Peyer's patch (tissue), 4 donors: ENCODE data around the gene KLF1. TPM values are rescaled to one million over a fixed set of nuclear protein-coding genes. Genes with fewer than 3 reads are reported as not detected.
A peak's percentile ranks its signal among the peaks of the same experiment; 100 is the strongest.

Source experiments
- DNase-seq, 3 donors: peaks; one replicate each; pipeline ENCODE4 v3.0.0-alpha.2; 2017 to 2019
- H3K27ac ChIP-seq, 4 donors: fragments of 200-600 bp; sonication (generic); one replicate each; pipeline ENCODE4 v1.5.1; 2016 to 2019
- H3K27me3 ChIP-seq, 2 donors: fragments of 200-600 bp; sonication (generic); one replicate each; pipeline ENCODE4 v1.5.1; 2019
- H3K36me3 ChIP-seq, 3 donors: fragments of 200-600 bp; sonication (generic); one replicate each; pipeline ENCODE4 v1.5.1; 2016 to 2019
- H3K4me1 ChIP-seq, 4 donors: fragments of 200-600 bp; sonication (generic); one replicate each; pipeline ENCODE4 v1.5.1; 2016 to 2019
- H3K4me3 ChIP-seq, 4 donors: fragments of 200-600 bp; sonication (generic); 1 replicate in 3 of 4; 2 replicates in 1 of 4; pipeline ENCODE4 v1.5.1; 2016 to 2019; ENCODE audit warnings: mild to moderate bottlenecking in 1 of 4
- H3K9me3 ChIP-seq, 4 donors: fragments of 200-600 bp; sonication (generic); one replicate each; pipeline ENCODE4 v1.5.1; 2016 to 2019; ENCODE audit warnings: mild to moderate bottlenecking in 1 of 4
- CTCF ChIP-seq, 6 experiments: fragments of 450-650 bp in 4 of 6; fragments of 200-600 bp in 2 of 6; sonication (generic) in 1 of 6; IDR thresholded peaks; one replicate each; pipeline ENCODE4 v1.5.1; 2017 to 2019; ENCODE audit warnings: antibody characterized with exemption in 6 of 6, mild to moderate bottlenecking in 3 of 6, moderate library complexity in 1 of 6
- POLR2A ChIP-seq, 2 donors: fragments of 450-650 bp; IDR thresholded peaks; one replicate each; pipeline ENCODE4 v1.5.1; 2017; ENCODE audit warnings: antibody characterized with exemption in 2 of 2, mild to moderate bottlenecking in 2 of 2, moderate library complexity in 2 of 2
- total RNA-seq, 4 donors: library from RNA; depleted of rRNA; stranded (reverse); fragments of >200 nt; gene quantifications; one replicate each; pipeline ENCODE4 v1.1.0, GENCODE V29; 2016

Gene KLF1
- not detected for total RNA-seq

- Histone ChIP-seq H3K9me3 (peaks cover 0 to 8% (median 0%) of the 10 kb centered on the region in 4 donors), H3K36me3 (no peaks in the 10 kb centered on the region), H3K27me3 (peaks cover 0 to 10% of the 10 kb centered on the region in 2 donors), H3K27ac (peak within 1 kb of the TSS in 1 of 4 donors; percentile 66), H3K4me1 (peaks cover 0 to 24% (median 17%) of the 10 kb centered on the region in 4 donors), H3K4me3 (peak within 1 kb of the TSS in 2 of 4 donors; percentile 57 to 69)
- no peak for DNase-seq
- TF ChIP-seq POLR2A (IDR thresholded peaks at IDR 0.05), result no peak
- TF ChIP-seq CTCF (IDR thresholded peaks at IDR 0.05), result no peak
Measured at GRCh38 chr19:12886969-12887747, at the start of gene KLF1. Gene KLF1 (minus strand): TSS chr19:12887201. CDS start chr19:12887140, 61 bp downstream.

GRCh38 chr19:12936582-12936981 lies 49.6 kb upstream of the KLF1 start:
- TF ChIP-seq POLR2A (IDR thresholded peaks at IDR 0.05) (no peak), CTCF (IDR thresholded peaks at IDR 0.05) (no peak)
- DNase-seq, result no peak
- H3K27ac ChIP-seq, result no peak overlapping the region
- H3K4me1 ChIP-seq, result peaks cover 4 to 44% (median 28%) of the 10 kb centered on the region in 4 donors
- H3K27me3 ChIP-seq, result no peaks in the 10 kb centered on the region
- H3K4me3 ChIP-seq, result no peak overlapping the region
- no peaks in the 10 kb centered on the region for H3K9me3 ChIP-seq
- H3K36me3 ChIP-seq, result peaks cover 0 to 18% (median 0%) of the 10 kb centered on the region in 3 donors

- peaks cover 4 to 29% (median 19%) of the 10 kb centered on the region in 4 donors for H3K4me1 ChIP-seq
Measured at GRCh38 chr19:12935071-12935470, 48.1 kb upstream of the KLF1 start.

GRCh38 chr19:12933287-12934072 lies 46.5 kb upstream of the KLF1 start, which contains the start of gene FARSA:
Gene FARSA (minus strand): TSS chr19:12933711. CDS start chr19:12933696, 15 bp downstream.
- Histone ChIP-seq H3K27ac (peak within 1 kb of the TSS; percentile 58 to 92 (median 73)), H3K27me3 (no peaks in the 10 kb centered on the region), H3K4me1 (peaks cover 4 to 21% (median 13%) of the 10 kb centered on the region in 4 donors), H3K4me3 (peak within 1 kb of the TSS; percentile 86 to 94 (median 92)), H3K9me3 (no peaks in the 10 kb centered on the region), H3K36me3 (peaks cover 0 to 21% (median 0%) of the 10 kb centered on the region in 3 donors)
- TF ChIP-seq CTCF (IDR thresholded peaks at IDR 0.05) (no peak), POLR2A (IDR thresholded peaks at IDR 0.05) (peak; percentile 41 to 69)
- peak; percentile 92 to 97 (median 94) for DNase-seq

More at GRCh38 chr19:12935071-12935470, 48.1 kb upstream of the KLF1 start:
- no peak overlapping the region for H3K27ac ChIP-seq
- no peaks in the 10 kb centered on the region for H3K27me3 ChIP-seq
- no peaks in the 10 kb centered on the region for H3K9me3 ChIP-seq
- DNase-seq, result no peak
- H3K4me3 ChIP-seq, result no peak overlapping the region
- peaks cover 0 to 9% (median 0%) of the 10 kb centered on the region in 3 donors for H3K36me3 ChIP-seq
- TF ChIP-seq POLR2A (IDR thresholded peaks at IDR 0.05) (no peak), CTCF (IDR thresholded peaks at IDR 0.05) (no peak)

GRCh38 chr19:12932392-12933286 lies 45.6 kb upstream of the KLF1 start:
- DNase-seq, result no peak
- H3K4me3 ChIP-seq, result peak overlapping the region; percentile 86 to 94 (median 92)
- peak overlapping the region; percentile 58 to 92 (median 73) for H3K27ac ChIP-seq
- H3K9me3 ChIP-seq, result no peaks in the 10 kb centered on the region
- TF ChIP-seq CTCF (IDR thresholded peaks at IDR 0.05), result no peak
- TF ChIP-seq POLR2A (IDR thresholded peaks at IDR 0.05), result no peak
- no peaks in the 10 kb centered on the region for H3K27me3 ChIP-seq
- peaks cover 4 to 18% (median 11%) of the 10 kb centered on the region in 4 donors for H3K4me1 ChIP-seq
- H3K36me3 ChIP-seq, result peaks cover 0 to 28% (median 0%) of the 10 kb centered on the region in 3 donors
